H9 (cell line): ENCODE measurements around the gene BRI3. TPM values are rescaled to one million over a fixed set of nuclear protein-coding genes. Genes with fewer than 3 reads are reported as not detected.
A peak's percentile ranks its signal among the peaks of the same experiment; 100 is the strongest.

Experiments
- DNase-seq: peaks from one replicate; pipeline ENCODE4 v3.0.0-alpha.2; 2017
- H2AFZ ChIP-seq: one replicate; pipeline ENCODE4 v1.6.1; 2013; ENCODE audit warnings: mild to moderate bottlenecking, low read length, control low read depth, moderate library complexity
- H2AK5ac ChIP-seq: 2 replicates; pipeline ENCODE4 v1.6.1; 2013; ENCODE audit warnings: low read length, control low read depth, mixed read lengths; ENCODE audit not compliant: insufficient read length
- H2BK120ac ChIP-seq: one replicate; pipeline ENCODE4 v1.6.1; 2013; ENCODE audit warnings: low read depth, mild to moderate bottlenecking, low read length, control low read depth, inconsistent platforms; ENCODE audit not compliant: poor library complexity, severe bottlenecking
- H2BK12ac ChIP-seq: 2 replicates; pipeline ENCODE4 v1.6.1; 2013; ENCODE audit warnings: low read length, control low read depth, mixed read lengths, low read depth; ENCODE audit not compliant: insufficient read length
- H2BK15ac ChIP-seq: 2 replicates; pipeline ENCODE4 v1.6.1; 2013; ENCODE audit warnings: low read depth, low read length, control low read depth
- H2BK20ac ChIP-seq: one replicate; pipeline ENCODE4 v1.6.1; 2013; ENCODE audit warnings: low read depth, mild to moderate bottlenecking, low read length, control low read depth, inconsistent platforms; ENCODE audit not compliant: poor library complexity, severe bottlenecking
- H2BK5ac ChIP-seq: 2 replicates; pipeline ENCODE4 v1.6.1; 2013; ENCODE audit warnings: low read length, control low read depth, mixed read lengths; ENCODE audit not compliant: insufficient read length
- H3K14ac ChIP-seq: 2 replicates; pipeline ENCODE4 v1.6.1; 2013; ENCODE audit warnings: low read length, control low read depth; ENCODE audit not compliant: insufficient read depth
- H3K18ac ChIP-seq: 2 replicates; pipeline ENCODE4 v1.6.1; 2013; ENCODE audit warnings: low read depth, mild to moderate bottlenecking, mixed read lengths, low read length, control low read depth; ENCODE audit not compliant: insufficient read length
- H3K23ac ChIP-seq: 2 replicates; pipeline ENCODE4 v1.6.1; 2013; ENCODE audit warnings: low read length, control low read depth, mixed read lengths, low read depth; ENCODE audit not compliant: insufficient read length
- H3K23me2 ChIP-seq: 2 replicates; pipeline ENCODE4 v1.6.1; 2013; ENCODE audit warnings: low read depth, mild to moderate bottlenecking, mixed read lengths, low read length, control low read depth; ENCODE audit not compliant: insufficient read length, poor library complexity, severe bottlenecking
- H3K27ac ChIP-seq: 2 replicates; pipeline ENCODE4 v1.5.1; 2013; ENCODE audit warnings: low read length, control low read depth, mixed read lengths, low read depth; ENCODE audit not compliant: insufficient read length
- H3K27me3 ChIP-seq: 2 replicates; pipeline ENCODE4 v1.6.1; 2013; ENCODE audit warnings: low read length, control low read depth, inconsistent platforms; ENCODE audit not compliant: insufficient read depth
- H3K4ac ChIP-seq: 2 replicates; pipeline ENCODE4 v1.6.1; 2013; ENCODE audit warnings: low read depth, mild to moderate bottlenecking, control low read depth, inconsistent platforms, low read length, moderate library complexity
- H3K4me1 ChIP-seq: 2 replicates; pipeline ENCODE4 v1.6.1; 2013; ENCODE audit warnings: low read length, control low read depth, inconsistent platforms; ENCODE audit not compliant: insufficient read depth
- H3K4me2 ChIP-seq: 2 replicates; pipeline ENCODE4 v1.6.1; 2013; ENCODE audit warnings: low read length, control low read depth, mixed read lengths; ENCODE audit not compliant: insufficient read length, insufficient read depth
- H3K56ac ChIP-seq: 2 replicates; pipeline ENCODE4 v1.6.1; 2013; ENCODE audit warnings: low read depth, mild to moderate bottlenecking, mixed read lengths, low read length, control low read depth; ENCODE audit not compliant: insufficient read length
- H3K79me1 ChIP-seq: 2 replicates; pipeline ENCODE4 v1.6.1; 2013; ENCODE audit warnings: low read depth, mild to moderate bottlenecking, moderate library complexity, low read length, control low read depth, inconsistent platforms; ENCODE audit not compliant: insufficient read depth, poor library complexity, severe bottlenecking
- H3K79me2 ChIP-seq: 2 replicates; pipeline ENCODE4 v1.6.1; 2013; ENCODE audit warnings: low read length, control low read depth, inconsistent platforms; ENCODE audit not compliant: insufficient read depth
- H3K9ac ChIP-seq: 2 replicates; pipeline ENCODE4 v1.6.1; 2013; ENCODE audit warnings: low read length, control low read depth, mixed read lengths; ENCODE audit not compliant: insufficient read length; ENCODE audit errors: extremely low read depth
- H3K9me3 ChIP-seq: one replicate; pipeline ENCODE4 v1.6.1; 2013; ENCODE audit warnings: low read depth, low read length, inconsistent platforms; ENCODE audit not compliant: control insufficient read depth
- H3T11ph ChIP-seq: one replicate; pipeline ENCODE4 v1.6.1; 2013; ENCODE audit warnings: mild to moderate bottlenecking, low read length, control low read depth, inconsistent platforms
- H4K20me1 ChIP-seq: one replicate; pipeline ENCODE4 v1.6.1; 2013; ENCODE audit not compliant: control insufficient read depth, insufficient read length, insufficient read depth
- H4K5ac ChIP-seq: 2 replicates; pipeline ENCODE4 v1.6.1; 2013; ENCODE audit warnings: low read depth, mild to moderate bottlenecking, mixed read lengths, low read length, control low read depth; ENCODE audit not compliant: insufficient read length
- H4K8ac ChIP-seq: replicated peaks from 2 replicates; pipeline ENCODE4 v1.6.1; 2013; ENCODE audit warnings: low read length, control low read depth, mixed read lengths, low read depth; ENCODE audit not compliant: insufficient read length
- H4K91ac ChIP-seq: 2 replicates; pipeline ENCODE4 v1.6.1; 2013; ENCODE audit warnings: low read depth, mild to moderate bottlenecking, moderate library complexity, mixed read lengths, low read length, control low read depth; ENCODE audit not compliant: insufficient read length
- H3K27ac Mint-ChIP-seq, 3 experiments: 2 replicates in 2 of 3; 3 replicates in 1 of 3; pipeline ENCODE4 v1.8.0; 2020 to 2021; ENCODE audit warnings: mixed read lengths in 3 of 3, mild to moderate bottlenecking in 1 of 3, moderate library complexity in 1 of 3
- H3K27me3 Mint-ChIP-seq: 2 replicates; pipeline ENCODE4 v1.8.0; 2021; ENCODE audit warnings: low read depth, mild to moderate bottlenecking, moderate library complexity, mixed read lengths
- H3K36me3 Mint-ChIP-seq, 3 experiments: 2 replicates in 2 of 3; 3 replicates in 1 of 3; pipeline ENCODE4 v1.8.0; 2020 to 2021; ENCODE audit warnings: low read depth in 3 of 3, mixed read lengths in 3 of 3; ENCODE audit not compliant: insufficient read depth in 1 of 3
- H3K4me1 Mint-ChIP-seq, 2 experiments: 2 replicates each; pipeline ENCODE4 v1.8.0; 2020; ENCODE audit warnings: mixed read lengths in 2 of 2
- H3K4me3 Mint-ChIP-seq, 2 experiments: 2 replicates in 1 of 2; 3 replicates in 1 of 2; pipeline ENCODE4 v1.8.0; 2020 to 2021; ENCODE audit warnings: mild to moderate bottlenecking in 2 of 2, mixed read lengths in 2 of 2, moderate library complexity in 1 of 2
- H3K9me3 Mint-ChIP-seq, 2 experiments: 2 replicates in 1 of 2; 3 replicates in 1 of 2; pipeline ENCODE4 v1.8.0; 2020; ENCODE audit warnings: mild to moderate bottlenecking in 2 of 2, mixed read lengths in 2 of 2, moderate library complexity in 1 of 2
- WGBS: extraction: QIAGEN DNeasy Blood & Tissue Kit; methylation state at CpG from one replicate; pipeline ENCODE4 v1.1.7; 2013; ENCODE audit warnings: missing lambda C conversion rate, low lambda C conversion rate, mixed read lengths; ENCODE audit not compliant: insufficient read length; ENCODE audit errors: extremely low coverage; 5-methylcytosine and 5-hydroxymethylcytosine counted together
- total RNA-seq: library from RNA; stranded (reverse); gene quantifications from 2 replicates; pipeline ENCODE4 v1.2.1, GENCODE V29; 2021
- TF ChIP-seq, protein P1 (sequence below): fragments of 200-600 bp; sonication (generic); conservative IDR thresholded peaks from 3 replicates; pipeline ENCODE4 v1.8.0; 2021; ENCODE audit warnings: antibody characterized with exemption, mild to moderate bottlenecking

Gene BRI3
- total RNA-seq, 1 experiment from 2014 or later, result 102 TPM

DNA sequence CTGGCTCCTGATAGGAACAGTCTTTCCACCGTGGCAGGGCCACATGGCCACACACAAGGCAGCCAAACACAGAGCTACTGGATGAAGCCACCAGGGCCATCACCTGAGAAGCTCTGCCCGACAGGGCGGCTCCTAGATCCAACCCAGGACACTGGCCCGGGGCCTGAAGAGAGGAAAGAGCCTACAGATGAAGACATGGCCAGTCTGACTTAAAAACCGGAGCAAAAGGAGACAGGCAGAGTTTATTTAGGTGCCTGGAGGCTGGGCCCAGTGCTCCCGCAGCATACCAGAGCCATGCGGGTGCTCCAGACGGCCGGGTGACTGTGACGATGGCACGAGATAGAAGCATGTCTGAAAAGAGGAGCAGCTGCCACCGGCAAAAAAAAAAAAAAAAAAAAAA lies 33.3 kb upstream of the BRI3 start:
- no peak overlapping the region for H3K23ac ChIP-seq
- no peaks in the 10 kb centered on the region for H3K9me3 ChIP-seq

More for the DNA sequence above, 33.3 kb upstream of the BRI3 start:
- Mint-ChIP-seq H3K27me3 (no peaks in the 10 kb centered on the region), H3K27ac (0 out of 7 replicates have a peak overlapping the region, but pooled peaks of 1 of the 3 experiments have one; percentile 44), H3K36me3 (no peaks in the 10 kb centered on the region; a peak in 2 of 7 replicates), H3K4me1 (peaks cover 14 to 19% of the 10 kb centered on the region in 2 experiments), H3K4me3 (no peak overlapping the region), H3K9me3 (no peaks in the 10 kb centered on the region)
- H3K9ac ChIP-seq, result no peak overlapping the region
- H2BK12ac ChIP-seq, result no peak overlapping the region
- peaks cover 6% of the 10 kb centered on the region for H3K23me2 ChIP-seq
- no peak overlapping the region for H3T11ph ChIP-seq
- TF ChIP-seq, protein P1, sequence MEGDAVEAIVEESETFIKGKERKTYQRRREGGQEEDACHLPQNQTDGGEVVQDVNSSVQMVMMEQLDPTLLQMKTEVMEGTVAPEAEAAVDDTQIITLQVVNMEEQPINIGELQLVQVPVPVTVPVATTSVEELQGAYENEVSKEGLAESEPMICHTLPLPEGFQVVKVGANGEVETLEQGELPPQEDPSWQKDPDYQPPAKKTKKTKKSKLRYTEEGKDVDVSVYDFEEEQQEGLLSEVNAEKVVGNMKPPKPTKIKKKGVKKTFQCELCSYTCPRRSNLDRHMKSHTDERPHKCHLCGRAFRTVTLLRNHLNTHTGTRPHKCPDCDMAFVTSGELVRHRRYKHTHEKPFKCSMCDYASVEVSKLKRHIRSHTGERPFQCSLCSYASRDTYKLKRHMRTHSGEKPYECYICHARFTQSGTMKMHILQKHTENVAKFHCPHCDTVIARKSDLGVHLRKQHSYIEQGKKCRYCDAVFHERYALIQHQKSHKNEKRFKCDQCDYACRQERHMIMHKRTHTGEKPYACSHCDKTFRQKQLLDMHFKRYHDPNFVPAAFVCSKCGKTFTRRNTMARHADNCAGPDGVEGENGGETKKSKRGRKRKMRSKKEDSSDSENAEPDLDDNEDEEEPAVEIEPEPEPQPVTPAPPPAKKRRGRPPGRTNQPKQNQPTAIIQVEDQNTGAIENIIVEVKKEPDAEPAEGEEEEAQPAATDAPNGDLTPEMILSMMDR, result no peak
- H4K20me1 ChIP-seq, result no peaks in the 10 kb centered on the region
- H3K79me1 ChIP-seq, result no peaks in the 10 kb centered on the region
- H4K5ac ChIP-seq, result no peak overlapping the region
- H3K4me2 ChIP-seq, result no peak overlapping the region
- no peak overlapping the region for H4K91ac ChIP-seq
- no peaks in the 10 kb centered on the region for H3K79me2 ChIP-seq
- no peak overlapping the region for H3K14ac ChIP-seq
- no peak overlapping the region for H3K27ac ChIP-seq
- H4K8ac ChIP-seq, result no peak overlapping the region
- H2BK120ac ChIP-seq, result no peak overlapping the region
- no peak overlapping the region for H2BK5ac ChIP-seq
- H2AK5ac ChIP-seq, result no peak overlapping the region
- no peak overlapping the region for H2BK20ac ChIP-seq
- no peak for DNase-seq
- no peak overlapping the region for H2AFZ ChIP-seq
- WGBS, result no CpG with 5 or more reads among the region's 12 CpGs
- H3K56ac ChIP-seq, result no peak overlapping the region
- H3K4ac ChIP-seq, result no peak overlapping the region
- no peak overlapping the region for H2BK15ac ChIP-seq
- H3K18ac ChIP-seq, result no peak overlapping the region
- no peaks in the 10 kb centered on the region for H3K27me3 ChIP-seq
- no peaks in the 10 kb centered on the region for H3K4me1 ChIP-seq
